Liver (tissue), 10 donors: ENCODE results near the gene SEMA4G. TPM values are rescaled to one million over a fixed set of nuclear protein-coding genes. Genes with fewer than 3 reads are reported as not detected.

Experiments
- DNase-seq: peaks from one replicate; pipeline ENCODE4 v3.0.0-alpha.2; 2017; ENCODE audit warnings: low spot score
- H3K27ac ChIP-seq, 2 donors: one replicate each; pipeline ENCODE4 v1.7.0; 2013; ENCODE audit warnings: inconsistent platforms in 2 of 2, low read length in 2 of 2, control low read depth in 1 of 2, low read depth in 1 of 2, mild to moderate bottlenecking in 1 of 2
- H3K27me3 ChIP-seq, 4 donors: one replicate each; pipeline versions ENCODE4 v1.6.1 to v1.7.0; 2013; ENCODE audit warnings: low read length in 3 of 4, inconsistent platforms in 1 of 4, mild to moderate bottlenecking in 1 of 4, moderate library complexity in 1 of 4; ENCODE audit not compliant: control insufficient read depth in 4 of 4, insufficient read depth in 4 of 4
- H3K36me3 ChIP-seq, 4 donors: one replicate each; pipeline versions ENCODE4 v1.6.1 to v1.7.0; 2013; ENCODE audit warnings: low read length in 3 of 4, mild to moderate bottlenecking in 3 of 4, low read depth in 1 of 4, moderate library complexity in 1 of 4; ENCODE audit not compliant: control insufficient read depth in 4 of 4, insufficient read depth in 3 of 4
- H3K4me1 ChIP-seq, 4 donors: one replicate each; pipeline versions ENCODE4 v1.6.1 to v1.7.0; 2013; ENCODE audit warnings: low read length in 3 of 4, mild to moderate bottlenecking in 3 of 4, moderate library complexity in 1 of 4; ENCODE audit not compliant: control insufficient read depth in 4 of 4, insufficient read depth in 4 of 4
- H3K4me3 ChIP-seq, 3 donors: one replicate each; pipeline versions ENCODE4 v1.6.1 to v1.7.0; 2013; ENCODE audit warnings: low read length in 3 of 3, control low read depth in 1 of 3, low read depth in 1 of 3, mild to moderate bottlenecking in 1 of 3
- H3K9ac ChIP-seq, 2 donors: one replicate each; pipeline ENCODE4 v1.7.0; 2013; ENCODE audit warnings: low read length in 2 of 2, mild to moderate bottlenecking in 2 of 2, moderate library complexity in 2 of 2, control low read depth in 1 of 2, low read depth in 1 of 2
- H3K9me3 ChIP-seq, 4 donors: one replicate each; pipeline versions ENCODE4 v1.6.1 to v1.7.0; 2013; ENCODE audit warnings: low read length in 3 of 4; ENCODE audit not compliant: control insufficient read depth in 4 of 4
- CTCF ChIP-seq: fragments of 150-350 bp; IDR thresholded peaks from 2 replicates; pipeline ENCODE4 v1.5.1; 2017; ENCODE audit warnings: improper control_type of control experiment, low read depth, low read length; ENCODE audit not compliant: missing input control
- EGR1 ChIP-seq, 2 donors: IDR thresholded peaks; 2 replicates each; pipeline ENCODE4 v1.6.1; 2016 to 2018; ENCODE audit warnings: antibody characterized with exemption in 2 of 2, low read depth in 2 of 2
- FOXA2 ChIP-seq: IDR thresholded peaks from 2 replicates; pipeline ENCODE4 v1.6.1; 2016; ENCODE audit warnings: antibody characterized with exemption
- GABPA ChIP-seq, 2 donors: IDR thresholded peaks in 1 of 2; conservative IDR thresholded peaks in 1 of 2; 2 replicates each; pipeline ENCODE4 v1.6.1; 2016; ENCODE audit warnings: antibody characterized with exemption in 2 of 2, mild to moderate bottlenecking in 1 of 2, moderate library complexity in 1 of 2
- HNF4A ChIP-seq, 2 donors: conservative IDR thresholded peaks; 2 replicates each; pipeline ENCODE4 v1.6.1; 2016; ENCODE audit warnings: antibody characterized with exemption in 2 of 2, mild to moderate bottlenecking in 2 of 2
- HNF4G ChIP-seq: IDR thresholded peaks from 2 replicates; pipeline ENCODE4 v1.6.1; 2016; ENCODE audit warnings: antibody characterized with exemption
- JUND ChIP-seq, 2 donors: IDR thresholded peaks; 2 replicates each; pipeline ENCODE4 v1.6.1; 2016; ENCODE audit warnings: antibody characterized with exemption in 2 of 2
- NR2F2 ChIP-seq: IDR thresholded peaks from 2 replicates; pipeline ENCODE4 v1.6.1; 2016; ENCODE audit warnings: antibody characterized with exemption
- RAD21 ChIP-seq, 2 donors: IDR thresholded peaks; 2 replicates each; pipeline ENCODE4 v1.6.1; 2016; ENCODE audit warnings: antibody characterized with exemption in 2 of 2, mild to moderate bottlenecking in 2 of 2
- REST ChIP-seq: IDR thresholded peaks from 2 replicates; pipeline ENCODE4 v1.6.1; 2016; ENCODE audit warnings: antibody characterized with exemption, mild to moderate bottlenecking
- RXRA ChIP-seq, 2 donors: IDR thresholded peaks; 2 replicates each; pipeline ENCODE4 v1.6.1; 2017 to 2018; ENCODE audit warnings: antibody characterized with exemption in 2 of 2, mild to moderate bottlenecking in 1 of 2
- SP1 ChIP-seq: IDR thresholded peaks from 2 replicates; pipeline ENCODE4 v1.6.1; 2018; ENCODE audit warnings: antibody characterized with exemption, mild to moderate bottlenecking
- YY1 ChIP-seq: IDR thresholded peaks from 2 replicates; pipeline ENCODE4 v1.6.1; 2016; ENCODE audit warnings: antibody characterized with exemption, mild to moderate bottlenecking
- ZBTB33 ChIP-seq: IDR thresholded peaks from 2 replicates; pipeline ENCODE4 v1.6.1; 2016; ENCODE audit warnings: antibody characterized with exemption
- WGBS: extraction: QIAGEN DNeasy Blood & Tissue Kit; methylation state at CpG from one replicate; pipeline ENCODE4 v1.1.7; 2013; 5-methylcytosine and 5-hydroxymethylcytosine counted together
- polyA plus RNA-seq, 2 donors: library from polyadenylated mRNA; stranded (reverse) in 1 of 2; unstranded in 1 of 2; fragments of 200-250 nt in 1 of 2; fragments of >200 nt in 1 of 2; fragmentation: Nextera tagmentation in 1 of 2; extraction: Ambion mirVana in 1 of 2; gene quantifications; one replicate each; pipeline versions ENCODE4 v1.2.1 to v1.2.3, GENCODE V29; 2013 to 2015
- small RNA-seq: library from RNA; depleted of rRNA; stranded (forward); fragments of <200 nt; gene quantifications from one replicate; pipeline ENCODE3, GENCODE V24; 2014
- total RNA-seq, 2 donors: library from RNA; depleted of rRNA; stranded (reverse); fragments of >200 nt; gene quantifications; one replicate each; pipeline ENCODE4 v1.2.3, GENCODE V29; 2014
- donor health status: healthy.
- donor health status: healthy.
- donor health status: healthy.
- donor health status: healthy.
- donor health status: healthy.

The SEMA4G gene
- total and polyA plus RNA-seq, 4 donors = 13.9 to 56.0 (median 30.2) TPM

- Histone ChIP-seq H3K27me3 (peaks cover 0 to 2% (median under 1%) of the 10 kb centered on the region in 4 donors), H3K9me3 (no peaks in the 10 kb centered on the region), H3K4me1 (peaks cover 0 to 4% (median under 1%) of the 10 kb centered on the region in 4 donors), H3K27ac (no peak overlapping the region), H3K4me3 (no peak overlapping the region), H3K36me3 (no peaks in the 10 kb centered on the region), H3K9ac (no peak overlapping the region)
- DNase-seq = peak; percentile 80
- TF ChIP-seq EGR1 (IDR thresholded peaks at IDR 0.05; ENCODE audit: low read depth in 2 of 2) = no peak
- no peak for TF ChIP-seq HNF4G
- no peak for TF ChIP-seq GABPA (IDR thresholded peaks at IDR 0.05 in 1 of 2, conservative IDR thresholded peaks at IDR 0.05 in 1 of 2)
- TF ChIP-seq YY1 = no peak
- TF ChIP-seq CTCF = peak; percentile 41
- TF ChIP-seq RAD21 (IDR thresholded peaks at IDR 0.05) = peak; percentile 57 to 73
- no peak for TF ChIP-seq JUND (IDR thresholded peaks at IDR 0.05)
- no peak for TF ChIP-seq FOXA2
- no peak for TF ChIP-seq HNF4A (conservative IDR thresholded peaks at IDR 0.05)
- no peak for TF ChIP-seq SP1
- TF ChIP-seq ZBTB33 = no peak
- TF ChIP-seq NR2F2 = no peak
- no peak for TF ChIP-seq RXRA (IDR thresholded peaks at IDR 0.05)
- TF ChIP-seq REST = no peak
- 26% methylated on average over 45 of the region's 45 CpGs for WGBS
Observed at GRCh38 chr10:101018600-101019439, 49.5 kb downstream of the SEMA4G start.

Small RNAs within 50 kb of the gene (small RNA-seq; reads per million reads assigned to genes)
- not detected for gene MIR608

Other genes with a start within 250 kb of the SEMA4G start
- not detected for gene PAX2, start 223.9 kb upstream of the SEMA4G start, total RNA-seq
- not detected for gene PAX2, start 223.9 kb upstream of the SEMA4G start, polyA plus RNA-seq
- gene SLF2, start 56.5 kb upstream of the SEMA4G start, total RNA-seq = 10 to 100 TPM; 17.6 to 18.8 TPM
- gene SLF2, start 56.5 kb upstream of the SEMA4G start, polyA plus RNA-seq = 1 to 10 TPM; 4.0 to 6.6 TPM
- 10 to 100 TPM; 30.5 to 53.3 TPM for gene MRPL43, start 18.0 kb downstream of the SEMA4G start, total RNA-seq
- 10 to 100 TPM; 62.4 to 76.0 TPM for gene MRPL43, start 18.0 kb downstream of the SEMA4G start, polyA plus RNA-seq
- gene TWNK, start 18.0 kb downstream of the SEMA4G start, total RNA-seq = 1 to 10 TPM; 4.1 to 4.8 TPM
- gene TWNK, start 18.0 kb downstream of the SEMA4G start, polyA plus RNA-seq = 1 to 10 TPM; 1.6 to 6.2 TPM
- gene LZTS2, start 30.3 kb downstream of the SEMA4G start, total RNA-seq = 10 to 100 TPM in 1 of 2 donors, 1 to 10 TPM in 1; 9.9 to 10.3 TPM
- gene LZTS2, start 30.3 kb downstream of the SEMA4G start, polyA plus RNA-seq = 1 to 10 TPM; 2.1 to 9.2 TPM
- under 1 TPM in 1 of 2 donors, not detected in 1; 0.09 TPM for gene PDZD7, start 61.6 kb downstream of the SEMA4G start, total RNA-seq
- under 1 TPM; 0.06 to 0.07 TPM for gene PDZD7, start 61.6 kb downstream of the SEMA4G start, polyA plus RNA-seq
- 10 to 100 TPM in 1 of 2 donors, 1 to 10 TPM in 1; 8.9 to 11.1 TPM for gene SFXN3, start 61.7 kb downstream of the SEMA4G start, total RNA-seq
- 1 to 10 TPM; 1.7 to 3.8 TPM for gene SFXN3, start 61.7 kb downstream of the SEMA4G start, polyA plus RNA-seq
- gene KAZALD1, start 92.5 kb downstream of the SEMA4G start, total RNA-seq = 1 to 10 TPM in 1 of 2 donors, under 1 TPM in 1; 0.92 to 1.2 TPM
- gene KAZALD1, start 92.5 kb downstream of the SEMA4G start, polyA plus RNA-seq = under 1 TPM; 0.21 to 0.50 TPM
- gene TLX1, start 161.8 kb downstream of the SEMA4G start, total RNA-seq = under 1 TPM; 0.33 to 0.79 TPM
- under 1 TPM; 0.06 to 0.28 TPM for gene TLX1, start 161.8 kb downstream of the SEMA4G start, polyA plus RNA-seq